ENCODE results near the gene PTTG1IP2.

PTTG1IP2 gene

GRCh38 chr7:90474284-90475210 is 5.1 kb downstream of the PTTG1IP2 start:
- no peak for DNase-seq (ENCODE audit: low read depth, low spot score)

GRCh38 chr7:90483251-90483650 is 13.8 kb downstream of the PTTG1IP2 start:
- no peak for DNase-seq (ENCODE audit: low read depth, low spot score)

- DNase-seq (ENCODE audit: low read depth, low spot score) = no peak
Measured at GRCh38 chr7:90484706-90485105, 15.3 kb downstream of the PTTG1IP2 start.

GRCh38 chr7:90485734-90486316 is 16.4 kb downstream of the PTTG1IP2 start:
- DNase-seq (ENCODE audit: low read depth, low spot score) = no peak

GRCh38 chr7:90487808-90488207 is 18.4 kb downstream of the PTTG1IP2 start:
- no peak for DNase-seq (ENCODE audit: low read depth, low spot score)

- DNase-seq (ENCODE audit: low read depth, low spot score) = no peak
Measured at GRCh38 chr7:90488220-90488619, 18.8 kb downstream of the PTTG1IP2 start.

- no peak for DNase-seq (ENCODE audit: low read depth, low spot score)
Measured at GRCh38 chr7:90492250-90492649, 22.8 kb downstream of the PTTG1IP2 start.

GRCh38 chr7:90495241-90495640 is 25.8 kb downstream of the PTTG1IP2 start:
- no peak for DNase-seq (ENCODE audit: low read depth, low spot score)

GRCh38 chr7:90502539-90502938 is 33.1 kb downstream of the PTTG1IP2 start:
- DNase-seq (ENCODE audit: low read depth, low spot score) = no peak

GRCh38 chr7:90503367-90503766 is 33.9 kb downstream of the PTTG1IP2 start:
- DNase-seq (ENCODE audit: low read depth, low spot score) = no peak

GRCh38 chr7:90507692-90508091 is 38.3 kb downstream of the PTTG1IP2 start:
- no peak for DNase-seq (ENCODE audit: low read depth, low spot score)

GRCh38 chr7:90511776-90512175 is 42.3 kb downstream of the PTTG1IP2 start:
- no peak for DNase-seq (ENCODE audit: low read depth, low spot score)

GRCh38 chr7:90512821-90513254 is 43.4 kb downstream of the PTTG1IP2 start:
- no peak for DNase-seq (ENCODE audit: low read depth, low spot score)

- no peak for DNase-seq (ENCODE audit: low read depth, low spot score)
Measured at GRCh38 chr7:90516257-90516656, 46.8 kb downstream of the PTTG1IP2 start.

GRCh38 chr7:90518630-90519029 is 49.2 kb downstream of the PTTG1IP2 start:
- DNase-seq (ENCODE audit: low read depth, low spot score) = no peak

GRCh38 chr7:90520484-90520883 is 51.0 kb downstream of the PTTG1IP2 start:
- DNase-seq (ENCODE audit: low read depth, low spot score) = no peak

GRCh38 chr7:90530263-90530662 is 60.8 kb downstream of the PTTG1IP2 start:
- no peak for DNase-seq (ENCODE audit: low read depth, low spot score)

- no peak for DNase-seq (ENCODE audit: low read depth, low spot score)
Measured at GRCh38 chr7:90532231-90532929, 62.9 kb downstream of the PTTG1IP2 start.

- no peak for DNase-seq (ENCODE audit: low read depth, low spot score)
Measured at GRCh38 chr7:90536449-90536848, 67.0 kb downstream of the PTTG1IP2 start.

- no peak for DNase-seq (ENCODE audit: low read depth, low spot score)
Measured at GRCh38 chr7:90538405-90538804, 69.0 kb downstream of the PTTG1IP2 start.

GRCh38 chr7:90540406-90540805 is 71.0 kb downstream of the PTTG1IP2 start:
- DNase-seq (ENCODE audit: low read depth, low spot score) = no peak

GRCh38 chr7:90551036-90551435 is 81.6 kb downstream of the PTTG1IP2 start:
- DNase-seq (ENCODE audit: low read depth, low spot score) = no peak
